Amniotic stem cell (primary cell): ENCODE data around the gene ZNF471.

Experiments used
- DNase-seq: peaks from one replicate; lab custom pipeline; 2025; lab: John Stamatoyannopoulos, UW

The ZNF471 gene

GRCh38 chr19:56507446-56508289 lies at the start of gene ZNF471:
ZNF471 (plus strand) TSS chr19:56507855; CDS start chr19:56511572, 3,717 bp downstream.
- DNase-seq: peak; percentile 97

DNA sequence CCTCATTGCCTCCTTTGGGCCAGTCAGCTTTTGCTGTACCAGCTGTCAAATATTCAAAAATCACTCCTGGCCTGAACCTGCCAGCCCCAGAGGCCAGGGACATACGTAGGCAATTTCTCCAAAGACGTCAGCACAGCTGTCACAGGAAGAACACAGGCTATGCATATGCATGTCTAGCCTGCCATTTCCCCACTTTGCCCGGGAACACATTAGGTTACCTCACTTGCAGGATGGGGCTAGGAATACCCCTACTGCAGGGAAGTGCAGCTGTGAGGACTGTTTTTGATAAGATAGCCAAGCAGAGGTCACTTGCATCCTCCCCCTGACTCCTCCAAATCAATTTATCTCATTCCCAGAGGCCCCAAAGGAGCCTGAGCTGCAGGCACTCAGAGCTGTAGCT lies 33.3 kb upstream of the ZNF471 start:
- no peak for DNase-seq

GRCh38 chr19:56476093-56476492 lies 31.6 kb upstream of the ZNF471 start:
- DNase-seq: no peak

DNA sequence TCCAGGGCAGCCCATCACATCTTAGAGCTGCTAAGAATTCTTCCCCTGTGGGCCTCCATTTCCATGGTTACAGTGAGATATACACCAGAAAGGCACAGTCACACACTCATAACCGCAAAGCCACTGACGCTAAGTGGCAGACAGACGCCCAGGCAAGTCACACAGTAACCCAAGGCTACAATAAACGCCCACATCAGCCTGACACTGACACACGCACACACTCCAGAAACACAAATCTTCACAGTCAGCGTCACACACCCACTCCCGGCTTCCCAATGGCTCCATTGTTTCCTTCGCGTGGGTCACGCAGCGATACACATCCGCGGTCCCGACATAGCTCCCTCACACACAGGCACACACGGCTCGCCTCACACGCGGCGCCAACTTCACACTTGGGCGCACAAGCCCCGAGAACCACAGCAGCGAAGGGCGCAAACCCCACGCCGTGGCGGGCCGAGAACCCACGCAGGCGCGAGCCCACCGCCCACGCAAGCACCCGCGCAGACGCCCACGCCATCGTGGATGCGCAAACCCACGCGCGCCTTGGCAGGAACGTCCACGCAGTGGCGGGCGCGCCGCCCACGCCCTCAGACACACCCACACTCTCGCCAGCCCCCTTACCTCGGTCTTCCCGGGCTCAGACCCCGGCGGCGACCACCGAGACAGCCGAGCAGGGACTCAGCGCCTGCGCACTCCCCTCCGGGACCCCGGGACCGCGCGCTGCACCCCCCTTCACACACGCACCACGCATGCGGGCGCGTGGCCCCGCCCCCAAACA lies 30.8 kb upstream of the ZNF471 start, which contains the start of gene ZNF667:
ZNF667 (minus strand) TSS at position 695 of the 778 bp plus-strand sequence. CDS start 14,975 bp downstream, outside the sequence.
- peak; percentile 42 for DNase-seq

DNA sequence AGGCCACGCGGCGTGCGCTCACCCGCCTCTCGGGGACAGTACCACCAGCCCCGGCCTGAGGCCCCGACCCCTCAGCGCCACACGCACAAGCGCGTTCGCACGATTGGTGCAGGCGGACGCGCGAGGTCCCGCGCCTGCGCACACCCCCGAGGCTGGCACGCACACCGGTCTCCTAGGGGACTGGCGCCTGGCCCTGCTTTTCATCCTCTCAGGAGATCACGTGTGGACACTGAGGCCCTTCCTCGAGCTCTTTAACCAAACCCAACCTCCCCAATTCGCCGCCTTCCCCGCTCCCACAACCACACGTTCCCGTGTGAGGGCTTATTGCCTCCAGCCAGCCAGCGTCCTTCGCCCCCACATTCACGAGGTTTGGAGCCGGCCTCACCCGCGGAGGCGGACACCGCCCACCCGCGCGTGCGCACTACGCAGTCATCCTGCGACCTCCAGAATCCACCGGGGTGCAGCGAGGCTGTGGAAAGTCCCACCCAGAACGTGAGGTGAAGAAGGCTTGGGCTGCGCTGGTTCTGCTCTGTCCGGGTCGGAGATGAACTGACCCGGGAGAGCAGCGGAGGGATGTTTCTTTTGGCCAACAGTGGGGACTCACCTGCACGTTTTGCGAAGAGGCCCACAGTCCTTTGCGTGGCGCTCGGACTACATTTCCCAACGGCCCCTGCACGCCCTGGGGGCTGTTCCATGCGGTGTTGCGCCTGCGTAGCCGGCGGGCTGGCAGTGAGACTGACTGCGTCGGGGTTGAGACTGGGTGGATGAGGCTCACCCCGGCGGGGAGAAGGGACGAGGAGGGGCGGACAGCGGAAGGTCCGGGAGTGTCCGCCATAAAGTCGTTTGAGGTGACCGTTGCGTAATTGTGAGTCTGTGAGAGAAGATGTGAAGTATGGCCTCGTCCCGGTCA lies 30.0 kb upstream of the ZNF471 start:
- peak; percentile 86 for DNase-seq

GRCh38 chr19:56491399-56491798 lies 16.3 kb upstream of the ZNF471 start:
- DNase-seq: no peak

DNA sequence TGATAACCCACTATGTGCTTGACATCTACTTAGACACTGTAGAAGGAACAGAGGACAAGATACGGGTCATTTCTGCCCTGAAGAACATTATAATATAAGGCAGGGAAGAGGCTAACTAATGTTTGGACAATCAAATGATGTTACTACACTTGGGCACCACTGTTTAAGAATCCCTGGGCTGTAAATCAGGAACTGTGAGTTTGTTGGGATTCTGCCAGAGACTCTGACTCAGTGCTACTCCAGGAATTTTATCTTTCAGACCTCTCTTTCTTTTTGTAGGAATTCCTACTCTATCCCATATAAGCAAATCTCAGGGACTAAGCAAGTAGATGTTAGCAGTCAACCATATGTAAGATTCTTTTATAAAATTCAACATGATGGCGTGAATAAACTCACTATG lies 3.1 kb upstream of the ZNF471 start:
- DNase-seq: no peak

DNA sequence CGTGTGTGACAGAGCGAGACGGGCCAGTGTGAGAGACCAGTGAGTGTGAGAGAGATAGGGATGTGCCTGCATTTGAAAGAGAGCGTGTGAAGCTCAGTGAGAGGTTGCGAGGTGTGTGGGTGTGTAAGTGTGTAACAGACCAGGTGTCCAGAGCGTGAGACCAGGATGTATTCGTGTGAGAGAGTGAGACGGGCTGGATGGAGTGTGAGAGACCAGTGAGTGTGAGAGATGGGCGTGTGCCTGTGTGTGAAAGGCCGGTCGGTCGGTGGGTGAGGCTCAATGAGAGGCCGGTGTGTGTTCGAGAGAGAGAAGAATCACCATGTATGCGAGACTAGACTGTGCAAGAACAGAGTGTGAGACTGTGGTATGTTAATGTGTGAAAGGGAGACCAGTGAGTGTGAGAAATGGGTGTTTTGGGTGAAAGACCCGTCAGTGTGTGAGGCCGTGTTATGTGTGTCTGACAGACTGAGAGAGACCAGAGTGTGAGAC lies 679 bp downstream of the ZNF471 start:
- no peak for DNase-seq

- DNase-seq: no peak
These were observed 17.7 kb downstream of the ZNF471 start for GRCh38 chr19:56525214-56525860.

- no peak for DNase-seq
These were observed 29.8 kb downstream of the ZNF471 start for GRCh38 chr19:56537442-56537841.

- peak; percentile 71 for DNase-seq
These were observed 30.7 kb downstream of the ZNF471 start for GRCh38 chr19:56538254-56538760.

- DNase-seq: no peak
These were observed 31.2 kb downstream of the ZNF471 start, which contains the start of gene ZFP28 for GRCh38 chr19:56538761-56539263. ZFP28 (plus strand) TSS chr19:56538948; CDS start chr19:56539019, 71 bp downstream.

DNA sequence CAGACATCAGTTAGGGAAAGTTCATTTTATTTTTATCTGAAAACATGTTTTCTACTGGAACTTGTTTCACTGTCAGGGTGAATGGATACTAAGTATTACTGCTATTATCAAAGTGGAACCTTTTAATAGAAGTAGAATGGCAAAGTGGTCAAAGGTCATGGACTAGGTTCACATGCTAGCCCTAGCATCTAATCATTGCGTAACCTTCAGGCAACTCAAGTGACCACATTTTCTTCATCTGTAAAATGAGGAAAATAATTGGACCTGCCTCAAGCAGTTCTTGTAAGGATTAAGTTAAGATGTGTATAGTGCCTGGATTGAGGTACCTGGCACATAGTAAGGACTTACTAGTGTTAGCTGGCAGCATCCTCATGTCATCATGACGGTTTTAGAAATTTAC lies 36.1 kb downstream of the ZNF471 start:
- DNase-seq: no peak

- DNase-seq: no peak
These were observed 39.9 kb downstream of the ZNF471 start for GRCh38 chr19:56547535-56547934.

DNA sequence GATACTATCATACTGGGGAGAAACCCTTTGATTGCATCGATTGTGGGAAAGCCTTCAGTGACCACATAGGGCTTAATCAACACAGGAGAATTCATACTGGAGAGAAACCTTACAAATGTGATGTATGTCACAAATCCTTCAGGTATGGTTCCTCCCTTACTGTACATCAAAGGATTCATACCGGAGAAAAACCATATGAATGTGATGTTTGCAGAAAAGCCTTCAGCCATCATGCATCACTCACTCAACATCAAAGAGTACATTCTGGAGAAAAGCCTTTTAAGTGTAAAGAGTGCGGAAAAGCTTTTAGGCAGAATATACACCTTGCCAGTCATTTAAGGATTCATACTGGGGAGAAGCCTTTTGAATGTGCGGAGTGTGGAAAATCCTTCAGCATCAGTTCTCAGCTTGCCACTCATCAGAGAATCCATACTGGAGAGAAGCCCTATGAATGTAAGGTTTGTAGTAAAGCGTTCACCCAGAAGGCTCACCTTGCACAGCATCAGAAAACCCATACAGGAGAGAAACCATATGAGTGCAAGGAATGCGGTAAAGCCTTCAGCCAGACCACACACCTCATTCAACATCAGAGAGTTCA lies 46.7 kb downstream of the ZNF471 start:
- DNase-seq: no peak

GRCh38 chr19:56562766-56563165 lies 55.1 kb downstream of the ZNF471 start:
- no peak for DNase-seq

DNA sequence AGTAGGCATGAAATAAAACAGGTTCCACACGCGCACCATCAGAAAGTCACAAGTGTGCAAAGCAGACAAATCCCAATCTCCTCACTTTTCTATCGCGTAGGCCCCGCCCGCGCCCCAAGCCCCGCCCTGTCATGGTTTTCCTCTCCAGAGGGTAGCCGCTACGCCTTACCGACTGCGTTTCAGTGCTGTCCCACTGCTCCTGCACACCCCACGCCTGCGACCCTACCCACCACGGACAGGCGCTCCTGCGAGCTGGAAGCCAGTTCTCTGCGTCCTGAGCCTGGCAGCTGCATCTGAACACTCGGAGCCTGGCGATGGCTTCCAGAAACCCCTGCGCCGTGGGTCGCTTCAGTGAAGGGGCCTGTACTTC lies 59.2 kb downstream of the ZNF471 start:
- DNase-seq: peak; percentile 23

DNA sequence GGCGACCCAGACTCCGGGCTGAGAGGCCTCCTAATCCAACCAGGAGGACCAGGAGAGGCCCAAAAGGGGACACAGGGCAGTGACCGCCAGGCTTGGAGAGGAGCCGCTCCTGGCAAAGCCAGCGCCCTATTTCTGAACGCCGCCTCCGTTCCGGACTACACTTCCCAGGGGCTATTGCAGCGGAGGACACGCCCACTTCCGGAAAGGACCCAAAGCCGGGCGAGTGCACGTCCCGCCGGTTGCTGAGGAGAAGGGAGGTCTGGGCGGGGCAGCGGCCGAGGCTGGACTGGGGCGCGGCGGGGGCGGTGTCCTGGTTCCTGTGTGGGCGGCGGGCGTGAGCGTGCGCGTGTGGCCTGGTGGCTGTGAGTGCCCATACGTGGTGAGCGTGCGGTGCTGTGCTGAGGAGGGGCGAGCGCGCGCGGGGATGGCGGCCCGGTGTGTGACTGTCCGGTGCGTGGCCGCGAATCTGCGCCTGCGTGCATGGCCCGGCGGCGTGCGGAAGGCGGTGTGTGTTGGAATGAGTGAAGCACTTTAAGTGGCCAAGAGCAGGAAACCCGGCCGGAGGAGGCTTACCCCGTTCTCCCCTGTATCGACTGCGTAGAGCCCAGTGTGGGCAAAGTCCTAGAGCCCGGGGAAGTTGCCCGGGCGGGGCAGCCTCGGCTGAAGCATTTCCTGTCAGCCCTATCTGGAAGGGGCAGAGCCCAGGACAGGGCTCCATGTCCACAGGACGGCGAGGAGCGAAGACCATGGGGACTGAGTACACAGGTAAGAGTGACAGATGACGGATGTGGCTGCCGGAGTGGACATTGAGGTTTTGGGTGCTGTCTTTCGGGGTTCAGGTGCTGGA lies 59.8 kb downstream of the ZNF471 start, which contains the start of gene ZNF470:
ZNF470 (plus strand) TSS at position 195 of the 847 bp plus-strand sequence. CDS start 2,844 bp downstream, outside the sequence.
- peak; percentile 90 for DNase-seq

GRCh38 chr19:56572589-56572988 lies 64.9 kb downstream of the ZNF471 start:
- DNase-seq: no peak
